H9 (cell line): Measurements from ENCODE around the gene KLHDC10. TPM values are rescaled to one million over a fixed set of nuclear protein-coding genes. Genes with fewer than 3 reads are reported as not detected.

Experiments used
- DNase-seq: peaks from one replicate; pipeline ENCODE4 v3.0.0-alpha.2; 2017
- H2AFZ ChIP-seq: one replicate; pipeline ENCODE4 v1.6.1; 2013; ENCODE audit warnings: mild to moderate bottlenecking, low read length, control low read depth, moderate library complexity
- H2AK5ac ChIP-seq: 2 replicates; pipeline ENCODE4 v1.6.1; 2013; ENCODE audit warnings: low read length, control low read depth, mixed read lengths; ENCODE audit not compliant: insufficient read length
- H2BK120ac ChIP-seq: one replicate; pipeline ENCODE4 v1.6.1; 2013; ENCODE audit warnings: low read depth, mild to moderate bottlenecking, low read length, control low read depth, inconsistent platforms; ENCODE audit not compliant: poor library complexity, severe bottlenecking
- H2BK12ac ChIP-seq: 2 replicates; pipeline ENCODE4 v1.6.1; 2013; ENCODE audit warnings: low read length, control low read depth, mixed read lengths, low read depth; ENCODE audit not compliant: insufficient read length
- H2BK15ac ChIP-seq: 2 replicates; pipeline ENCODE4 v1.6.1; 2013; ENCODE audit warnings: low read depth, low read length, control low read depth
- H2BK20ac ChIP-seq: one replicate; pipeline ENCODE4 v1.6.1; 2013; ENCODE audit warnings: low read depth, mild to moderate bottlenecking, low read length, control low read depth, inconsistent platforms; ENCODE audit not compliant: poor library complexity, severe bottlenecking
- H2BK5ac ChIP-seq: 2 replicates; pipeline ENCODE4 v1.6.1; 2013; ENCODE audit warnings: low read length, control low read depth, mixed read lengths; ENCODE audit not compliant: insufficient read length
- H3K14ac ChIP-seq: 2 replicates; pipeline ENCODE4 v1.6.1; 2013; ENCODE audit warnings: low read length, control low read depth; ENCODE audit not compliant: insufficient read depth
- H3K18ac ChIP-seq: 2 replicates; pipeline ENCODE4 v1.6.1; 2013; ENCODE audit warnings: low read depth, mild to moderate bottlenecking, mixed read lengths, low read length, control low read depth; ENCODE audit not compliant: insufficient read length
- H3K23ac ChIP-seq: 2 replicates; pipeline ENCODE4 v1.6.1; 2013; ENCODE audit warnings: low read length, control low read depth, mixed read lengths, low read depth; ENCODE audit not compliant: insufficient read length
- H3K23me2 ChIP-seq: 2 replicates; pipeline ENCODE4 v1.6.1; 2013; ENCODE audit warnings: low read depth, mild to moderate bottlenecking, mixed read lengths, low read length, control low read depth; ENCODE audit not compliant: insufficient read length, poor library complexity, severe bottlenecking
- H3K27ac ChIP-seq: 2 replicates; pipeline ENCODE4 v1.5.1; 2013; ENCODE audit warnings: low read length, control low read depth, mixed read lengths, low read depth; ENCODE audit not compliant: insufficient read length
- H3K27me3 ChIP-seq: 2 replicates; pipeline ENCODE4 v1.6.1; 2013; ENCODE audit warnings: low read length, control low read depth, inconsistent platforms; ENCODE audit not compliant: insufficient read depth
- H3K4ac ChIP-seq: 2 replicates; pipeline ENCODE4 v1.6.1; 2013; ENCODE audit warnings: low read depth, mild to moderate bottlenecking, control low read depth, inconsistent platforms, low read length, moderate library complexity
- H3K4me1 ChIP-seq: 2 replicates; pipeline ENCODE4 v1.6.1; 2013; ENCODE audit warnings: low read length, control low read depth, inconsistent platforms; ENCODE audit not compliant: insufficient read depth
- H3K4me2 ChIP-seq: 2 replicates; pipeline ENCODE4 v1.6.1; 2013; ENCODE audit warnings: low read length, control low read depth, mixed read lengths; ENCODE audit not compliant: insufficient read length, insufficient read depth
- H3K56ac ChIP-seq: 2 replicates; pipeline ENCODE4 v1.6.1; 2013; ENCODE audit warnings: low read depth, mild to moderate bottlenecking, mixed read lengths, low read length, control low read depth; ENCODE audit not compliant: insufficient read length
- H3K79me1 ChIP-seq: 2 replicates; pipeline ENCODE4 v1.6.1; 2013; ENCODE audit warnings: low read depth, mild to moderate bottlenecking, moderate library complexity, low read length, control low read depth, inconsistent platforms; ENCODE audit not compliant: insufficient read depth, poor library complexity, severe bottlenecking
- H3K79me2 ChIP-seq: 2 replicates; pipeline ENCODE4 v1.6.1; 2013; ENCODE audit warnings: low read length, control low read depth, inconsistent platforms; ENCODE audit not compliant: insufficient read depth
- H3K9ac ChIP-seq: 2 replicates; pipeline ENCODE4 v1.6.1; 2013; ENCODE audit warnings: low read length, control low read depth, mixed read lengths; ENCODE audit not compliant: insufficient read length; ENCODE audit errors: extremely low read depth
- H3K9me3 ChIP-seq: one replicate; pipeline ENCODE4 v1.6.1; 2013; ENCODE audit warnings: low read depth, low read length, inconsistent platforms; ENCODE audit not compliant: control insufficient read depth
- H3T11ph ChIP-seq: one replicate; pipeline ENCODE4 v1.6.1; 2013; ENCODE audit warnings: mild to moderate bottlenecking, low read length, control low read depth, inconsistent platforms
- H4K20me1 ChIP-seq: one replicate; pipeline ENCODE4 v1.6.1; 2013; ENCODE audit not compliant: control insufficient read depth, insufficient read length, insufficient read depth
- H4K5ac ChIP-seq: 2 replicates; pipeline ENCODE4 v1.6.1; 2013; ENCODE audit warnings: low read depth, mild to moderate bottlenecking, mixed read lengths, low read length, control low read depth; ENCODE audit not compliant: insufficient read length
- H4K8ac ChIP-seq: replicated peaks from 2 replicates; pipeline ENCODE4 v1.6.1; 2013; ENCODE audit warnings: low read length, control low read depth, mixed read lengths, low read depth; ENCODE audit not compliant: insufficient read length
- H4K91ac ChIP-seq: 2 replicates; pipeline ENCODE4 v1.6.1; 2013; ENCODE audit warnings: low read depth, mild to moderate bottlenecking, moderate library complexity, mixed read lengths, low read length, control low read depth; ENCODE audit not compliant: insufficient read length
- H3K27ac Mint-ChIP-seq, 3 experiments: 2 replicates in 2 of 3; 3 replicates in 1 of 3; pipeline ENCODE4 v1.8.0; 2020 to 2021; ENCODE audit warnings: mixed read lengths in 3 of 3, mild to moderate bottlenecking in 1 of 3, moderate library complexity in 1 of 3
- H3K27me3 Mint-ChIP-seq: 2 replicates; pipeline ENCODE4 v1.8.0; 2021; ENCODE audit warnings: low read depth, mild to moderate bottlenecking, moderate library complexity, mixed read lengths
- H3K36me3 Mint-ChIP-seq, 3 experiments: 2 replicates in 2 of 3; 3 replicates in 1 of 3; pipeline ENCODE4 v1.8.0; 2020 to 2021; ENCODE audit warnings: low read depth in 3 of 3, mixed read lengths in 3 of 3; ENCODE audit not compliant: insufficient read depth in 1 of 3
- H3K4me1 Mint-ChIP-seq, 2 experiments: 2 replicates each; pipeline ENCODE4 v1.8.0; 2020; ENCODE audit warnings: mixed read lengths in 2 of 2
- H3K4me3 Mint-ChIP-seq, 2 experiments: 2 replicates in 1 of 2; 3 replicates in 1 of 2; pipeline ENCODE4 v1.8.0; 2020 to 2021; ENCODE audit warnings: mild to moderate bottlenecking in 2 of 2, mixed read lengths in 2 of 2, moderate library complexity in 1 of 2
- H3K9me3 Mint-ChIP-seq, 2 experiments: 2 replicates in 1 of 2; 3 replicates in 1 of 2; pipeline ENCODE4 v1.8.0; 2020; ENCODE audit warnings: mild to moderate bottlenecking in 2 of 2, mixed read lengths in 2 of 2, moderate library complexity in 1 of 2
- WGBS: extraction: QIAGEN DNeasy Blood & Tissue Kit; methylation state at CpG from one replicate; pipeline ENCODE4 v1.1.7; 2013; ENCODE audit warnings: missing lambda C conversion rate, low lambda C conversion rate, mixed read lengths; ENCODE audit not compliant: insufficient read length; ENCODE audit errors: extremely low coverage; 5-methylcytosine and 5-hydroxymethylcytosine counted together
- total RNA-seq: library from RNA; stranded (reverse); gene quantifications from 2 replicates; pipeline ENCODE4 v1.2.1, GENCODE V29; 2021
- TF ChIP-seq, protein P1 (sequence below): fragments of 200-600 bp; sonication (generic); conservative IDR thresholded peaks from 3 replicates; pipeline ENCODE4 v1.8.0; 2021; ENCODE audit warnings: antibody characterized with exemption, mild to moderate bottlenecking

The KLHDC10 gene
- total RNA-seq, 1 experiment from 2014 or later = 17.3 TPM

DNA sequence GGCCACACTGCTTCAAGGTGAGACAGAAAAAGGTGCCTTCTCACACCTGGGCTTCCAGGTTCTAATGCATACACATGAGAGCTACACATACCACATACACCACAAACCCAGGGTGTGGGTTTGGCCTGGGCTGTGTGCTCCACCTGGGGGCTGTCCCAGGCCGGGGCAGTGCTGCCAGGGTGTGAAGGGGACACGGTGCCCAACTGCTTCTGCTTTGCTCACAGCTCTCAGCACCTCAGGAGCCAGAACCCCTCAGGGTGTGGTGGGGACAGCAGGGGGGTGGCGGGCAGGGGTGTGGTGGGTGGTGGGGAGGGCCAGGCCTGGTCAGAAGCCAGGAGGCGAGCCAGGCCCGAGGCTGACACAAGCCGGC, 83.8 kb downstream of the KLHDC10 start:
- no peaks in the 10 kb centered on the region for H3K23me2 ChIP-seq
- H2BK20ac ChIP-seq = no peak overlapping the region
- no peak overlapping the region for H3K27ac ChIP-seq
- TF ChIP-seq, protein P1, sequence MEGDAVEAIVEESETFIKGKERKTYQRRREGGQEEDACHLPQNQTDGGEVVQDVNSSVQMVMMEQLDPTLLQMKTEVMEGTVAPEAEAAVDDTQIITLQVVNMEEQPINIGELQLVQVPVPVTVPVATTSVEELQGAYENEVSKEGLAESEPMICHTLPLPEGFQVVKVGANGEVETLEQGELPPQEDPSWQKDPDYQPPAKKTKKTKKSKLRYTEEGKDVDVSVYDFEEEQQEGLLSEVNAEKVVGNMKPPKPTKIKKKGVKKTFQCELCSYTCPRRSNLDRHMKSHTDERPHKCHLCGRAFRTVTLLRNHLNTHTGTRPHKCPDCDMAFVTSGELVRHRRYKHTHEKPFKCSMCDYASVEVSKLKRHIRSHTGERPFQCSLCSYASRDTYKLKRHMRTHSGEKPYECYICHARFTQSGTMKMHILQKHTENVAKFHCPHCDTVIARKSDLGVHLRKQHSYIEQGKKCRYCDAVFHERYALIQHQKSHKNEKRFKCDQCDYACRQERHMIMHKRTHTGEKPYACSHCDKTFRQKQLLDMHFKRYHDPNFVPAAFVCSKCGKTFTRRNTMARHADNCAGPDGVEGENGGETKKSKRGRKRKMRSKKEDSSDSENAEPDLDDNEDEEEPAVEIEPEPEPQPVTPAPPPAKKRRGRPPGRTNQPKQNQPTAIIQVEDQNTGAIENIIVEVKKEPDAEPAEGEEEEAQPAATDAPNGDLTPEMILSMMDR = no peak
- H2BK5ac ChIP-seq = no peak overlapping the region
- H3K23ac ChIP-seq = no peak overlapping the region
- no peak overlapping the region for H2BK120ac ChIP-seq
- no peak overlapping the region for H3K14ac ChIP-seq
- H3T11ph ChIP-seq = no peak overlapping the region
- H3K27me3 ChIP-seq = no peaks in the 10 kb centered on the region
- no peaks in the 10 kb centered on the region for H3K79me2 ChIP-seq
- no peak overlapping the region for H3K56ac ChIP-seq
- no peaks in the 10 kb centered on the region for H3K4me1 ChIP-seq
- H3K18ac ChIP-seq = no peak overlapping the region
- no peaks in the 10 kb centered on the region for H3K79me1 ChIP-seq
- H3K4me1 Mint-ChIP-seq = peaks cover 3 to 8% of the 10 kb centered on the region in 2 experiments; a peak in 3 of 4 replicates
- H2BK12ac ChIP-seq = no peak overlapping the region
- DNase-seq = no peak
- no peak overlapping the region for H3K4me2 ChIP-seq
- H4K91ac ChIP-seq = no peak overlapping the region
- no peak overlapping the region; a peak in 1 of 5 replicates for H3K4me3 Mint-ChIP-seq
- no peak overlapping the region for H2AFZ ChIP-seq
- no peak overlapping the region for H3K9ac ChIP-seq
- H3K9me3 ChIP-seq = no peaks in the 10 kb centered on the region
- no peak overlapping the region for H4K5ac ChIP-seq
- no peaks in the 10 kb centered on the region for H4K20me1 ChIP-seq
- H2BK15ac ChIP-seq = no peak overlapping the region
- no CpG with 5 or more reads among the region's 6 CpGs for WGBS
- peaks cover 10 to 22% (median 17%) of the 10 kb centered on the region in 3 experiments for H3K36me3 Mint-ChIP-seq
- no peak overlapping the region for H2AK5ac ChIP-seq
- no peak overlapping the region for H4K8ac ChIP-seq
- H3K9me3 Mint-ChIP-seq = peaks cover 4 to 5% of the 10 kb centered on the region in 2 experiments; a peak in 3 of 5 replicates
- H3K4ac ChIP-seq = no peak overlapping the region
- H3K27ac Mint-ChIP-seq = peak overlapping the region in 2 of 3 experiments; percentile 48 to 68; a peak in 1 of 7 replicates
- peaks cover under 1% of the 10 kb centered on the region; the same call in 1 of the 2 replicates for H3K27me3 Mint-ChIP-seq
